AG10803 (cell line): ENCODE measurements around the gene ANKS1A.
"Not testable (repeated sequence)": the region's sequence is repeated elsewhere in the genome, so short reads cannot be mapped to it uniquely, and the experiment has no call there.

Experiments
- DNase-seq: peaks from one replicate; pipeline ENCODE4 v3.0.0; 2010; ENCODE audit warnings: low read depth
- H3K4me3 ChIP-seq: 2 replicates; pipeline ENCODE4 v1.5.1; 2011; ENCODE audit warnings: mild to moderate bottlenecking, low read length, control low read depth
- TF ChIP-seq, protein P1 (sequence below): conservative IDR thresholded peaks from 2 replicates; pipeline ENCODE4 v1.5.1; 2011; ENCODE audit warnings: mild to moderate bottlenecking, low read length, control low read depth, inconsistent platforms

ANKS1A gene

DNA sequence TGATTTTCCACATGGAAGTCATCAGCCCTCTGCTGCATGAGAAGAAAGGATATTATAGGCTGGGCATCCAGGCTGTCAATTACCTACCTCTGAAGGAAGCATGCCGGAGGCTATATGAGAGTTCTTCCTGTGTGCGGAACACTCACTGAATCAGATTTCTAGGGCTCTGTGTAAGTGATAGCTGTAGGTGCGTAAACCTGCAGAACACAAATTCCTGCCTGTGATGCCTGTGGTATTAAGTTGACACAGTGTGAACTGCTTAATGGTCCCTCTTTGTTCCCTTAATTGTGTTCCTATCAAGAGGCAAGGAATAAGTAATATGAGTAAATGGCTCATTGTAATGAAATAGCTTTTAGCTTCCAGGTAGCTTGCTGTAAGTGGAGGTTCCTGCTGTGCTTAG is 103.3 kb downstream of the ANKS1A start:
- TF ChIP-seq, protein P1, sequence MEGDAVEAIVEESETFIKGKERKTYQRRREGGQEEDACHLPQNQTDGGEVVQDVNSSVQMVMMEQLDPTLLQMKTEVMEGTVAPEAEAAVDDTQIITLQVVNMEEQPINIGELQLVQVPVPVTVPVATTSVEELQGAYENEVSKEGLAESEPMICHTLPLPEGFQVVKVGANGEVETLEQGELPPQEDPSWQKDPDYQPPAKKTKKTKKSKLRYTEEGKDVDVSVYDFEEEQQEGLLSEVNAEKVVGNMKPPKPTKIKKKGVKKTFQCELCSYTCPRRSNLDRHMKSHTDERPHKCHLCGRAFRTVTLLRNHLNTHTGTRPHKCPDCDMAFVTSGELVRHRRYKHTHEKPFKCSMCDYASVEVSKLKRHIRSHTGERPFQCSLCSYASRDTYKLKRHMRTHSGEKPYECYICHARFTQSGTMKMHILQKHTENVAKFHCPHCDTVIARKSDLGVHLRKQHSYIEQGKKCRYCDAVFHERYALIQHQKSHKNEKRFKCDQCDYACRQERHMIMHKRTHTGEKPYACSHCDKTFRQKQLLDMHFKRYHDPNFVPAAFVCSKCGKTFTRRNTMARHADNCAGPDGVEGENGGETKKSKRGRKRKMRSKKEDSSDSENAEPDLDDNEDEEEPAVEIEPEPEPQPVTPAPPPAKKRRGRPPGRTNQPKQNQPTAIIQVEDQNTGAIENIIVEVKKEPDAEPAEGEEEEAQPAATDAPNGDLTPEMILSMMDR, result no peak
- DNase-seq, result no peak
- no peak overlapping the region for H3K4me3 ChIP-seq

DNA sequence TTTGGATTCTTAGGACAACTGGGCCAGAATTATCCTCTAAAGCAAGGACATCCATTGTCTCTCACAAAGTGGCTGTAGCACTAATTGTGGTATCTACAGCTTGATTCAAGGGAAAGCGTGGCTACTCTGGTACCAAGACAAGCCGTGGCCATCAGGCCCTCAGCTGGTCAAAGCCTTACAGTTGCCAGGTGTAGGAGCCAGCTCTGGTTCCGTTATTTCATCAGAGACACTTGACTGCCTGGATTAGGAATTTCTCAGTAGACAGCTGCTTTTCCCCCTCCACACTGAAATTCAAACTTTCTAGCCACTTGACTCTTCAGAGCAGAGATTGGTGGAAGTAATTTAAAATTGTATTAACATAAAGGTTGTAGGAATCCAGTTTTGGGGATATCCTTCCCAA is 104.2 kb downstream of the ANKS1A start:
- TF ChIP-seq, protein P1, result no peak
- no peak overlapping the region for H3K4me3 ChIP-seq
- no peak for DNase-seq

DNA sequence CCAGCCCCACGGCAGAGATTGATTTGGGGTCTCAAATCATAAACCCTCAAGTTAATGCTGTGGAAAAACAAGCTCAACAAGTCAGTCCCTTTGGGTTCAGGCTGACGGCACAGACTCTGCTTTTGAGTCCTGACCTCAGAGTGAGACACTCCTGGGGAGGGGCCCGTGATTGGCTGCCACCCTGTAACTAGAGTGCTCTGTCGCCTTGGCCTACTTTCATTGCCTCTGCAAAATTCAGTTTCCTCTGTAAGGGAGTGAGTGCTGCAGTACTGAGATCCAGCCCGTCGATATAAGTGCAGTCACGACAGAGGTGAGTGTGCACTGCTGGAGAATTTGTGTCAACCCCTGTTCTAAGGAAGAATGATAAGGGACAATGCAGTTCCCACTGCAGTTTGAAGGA is 105.6 kb downstream of the ANKS1A start:
- TF ChIP-seq, protein P1, result no peak
- no peak for DNase-seq
- no peak overlapping the region for H3K4me3 ChIP-seq

DNA sequence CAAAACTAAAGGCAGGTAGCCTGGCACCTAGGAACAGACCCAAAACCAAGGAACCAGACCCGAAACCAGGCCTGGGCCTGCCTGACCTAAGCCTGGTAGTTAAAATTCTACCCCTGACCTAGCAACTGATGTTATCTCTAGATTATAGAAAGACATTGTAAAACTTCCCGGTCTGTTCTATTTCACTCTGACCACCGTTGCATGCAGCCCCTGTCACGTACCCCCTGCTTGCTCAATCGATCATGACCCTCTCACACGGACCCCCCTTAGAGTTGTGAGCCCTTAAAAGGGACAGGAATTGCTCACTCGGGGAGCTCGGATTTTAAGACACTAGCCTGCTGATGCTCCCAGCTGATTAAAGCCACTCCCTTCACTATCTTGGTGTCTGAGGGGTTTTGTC is 109.4 kb downstream of the ANKS1A start:
- not testable (repeated sequence) for H3K4me3 ChIP-seq, DNase-seq

DNA sequence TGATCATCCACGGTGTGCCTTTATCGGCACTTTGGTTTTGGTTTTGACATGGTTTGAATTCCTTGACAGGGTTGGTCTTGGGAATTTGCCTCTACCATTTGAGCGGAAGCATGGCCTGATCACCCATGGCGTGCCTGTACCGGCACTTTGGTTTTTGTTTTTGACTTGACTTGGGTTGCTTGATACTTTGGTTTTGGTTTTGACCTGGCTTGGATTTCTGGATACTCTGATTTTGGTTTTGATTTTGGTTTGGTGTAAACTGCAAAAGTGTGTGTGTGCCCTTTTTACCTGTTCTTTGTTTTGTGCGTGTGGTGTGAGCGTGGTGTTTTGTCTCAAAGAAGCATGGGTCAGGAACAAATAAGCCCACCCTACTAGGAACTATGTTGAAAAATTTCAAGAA is 110.1 kb downstream of the ANKS1A start:
- not testable (repeated sequence) for DNase-seq, H3K4me3 ChIP-seq

DNA sequence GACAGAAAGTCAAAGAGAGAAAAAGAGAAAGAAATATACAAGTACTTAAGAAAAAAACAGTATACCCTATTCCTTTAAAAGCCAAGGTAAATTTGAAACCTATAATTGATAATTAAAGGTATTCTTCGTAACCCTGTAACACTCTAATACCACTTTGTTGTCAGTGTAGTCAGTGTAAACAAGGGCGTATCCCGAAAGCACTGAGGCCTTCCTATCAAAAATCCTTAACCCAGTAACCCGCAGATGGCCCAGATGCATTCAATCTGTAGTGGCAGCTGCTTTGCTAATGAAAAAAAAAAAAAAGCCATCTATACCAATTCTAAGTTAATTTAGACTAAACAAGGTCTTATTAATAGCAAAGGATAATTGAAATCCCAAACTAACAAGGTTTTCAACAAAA is 110.9 kb downstream of the ANKS1A start:
- not testable (repeated sequence) for DNase-seq, H3K4me3 ChIP-seq

DNA sequence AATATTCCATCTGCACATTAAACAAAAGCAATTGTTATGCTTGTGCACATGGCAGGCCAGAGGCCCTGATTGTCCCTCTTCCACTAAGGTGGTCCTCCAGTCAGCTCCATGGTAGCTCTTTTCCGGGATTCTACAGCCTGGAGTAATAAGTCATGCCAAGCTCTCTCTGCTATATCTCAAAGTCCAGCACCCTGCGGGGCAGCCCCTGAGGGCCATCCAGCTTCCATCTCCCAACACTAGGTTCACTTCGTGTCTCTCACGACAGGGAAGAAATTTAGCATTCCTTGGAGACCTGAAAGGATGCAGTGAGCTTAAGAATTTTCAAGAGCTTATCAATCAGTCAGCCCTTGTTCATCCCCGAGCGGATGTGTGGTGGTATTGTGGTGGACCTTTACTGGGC is 112.3 kb downstream of the ANKS1A start:
- DNase-seq, H3K4me3 ChIP-seq: not testable (repeated sequence)

DNA sequence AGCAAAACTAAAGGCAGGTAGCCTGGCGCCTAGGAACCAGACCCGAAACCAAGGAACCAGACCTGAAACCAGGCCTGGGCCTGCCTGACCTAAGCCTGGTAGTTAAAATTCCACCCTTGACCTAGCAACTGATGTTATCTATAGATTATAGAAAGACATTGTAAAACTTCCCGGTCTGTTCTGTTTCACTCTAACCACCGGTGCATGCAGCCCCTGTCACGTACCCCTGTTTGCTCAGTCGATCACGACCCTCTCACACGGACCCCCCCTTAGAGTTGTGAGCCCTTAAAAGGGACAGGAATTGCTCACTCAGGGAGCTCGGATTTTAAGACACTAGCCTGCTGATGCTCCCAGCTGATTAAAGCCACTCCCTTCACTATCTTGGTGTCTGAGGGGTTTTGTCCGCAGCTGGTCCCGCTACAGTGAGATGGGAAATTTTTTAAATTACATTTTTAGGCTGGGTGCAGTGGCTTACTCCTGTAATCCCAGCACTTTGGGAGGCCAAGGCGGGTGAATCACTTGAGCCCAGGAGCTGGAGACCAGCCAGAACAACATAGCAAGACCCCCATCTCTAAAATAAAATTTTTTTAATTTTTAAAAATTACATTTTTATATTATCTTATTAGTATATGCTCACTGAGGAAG is 115.0 kb downstream of the ANKS1A start:
- not testable (repeated sequence) for DNase-seq, H3K4me3 ChIP-seq

DNA sequence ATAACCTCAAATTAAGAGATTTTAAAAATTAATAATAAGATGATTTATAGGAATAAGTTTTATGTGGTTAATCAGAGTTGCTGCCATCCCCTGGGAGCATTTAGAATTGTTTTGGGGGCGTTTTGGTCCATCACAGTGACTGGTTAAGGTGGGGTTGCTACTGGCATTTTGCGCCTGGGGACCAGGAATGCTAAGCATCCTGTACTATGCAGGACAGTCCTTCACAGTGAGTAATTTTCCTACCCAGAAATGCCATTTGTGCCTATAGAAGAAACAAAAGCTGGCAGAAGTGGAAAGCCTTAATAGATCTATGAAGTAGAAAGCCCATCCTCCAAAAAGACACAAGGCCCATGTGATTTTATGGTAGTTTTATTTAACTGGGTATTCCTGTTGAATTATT is 118.0 kb downstream of the ANKS1A start:
- no peak for DNase-seq
- TF ChIP-seq, protein P1, result no peak
- H3K4me3 ChIP-seq, result no peak overlapping the region

DNA sequence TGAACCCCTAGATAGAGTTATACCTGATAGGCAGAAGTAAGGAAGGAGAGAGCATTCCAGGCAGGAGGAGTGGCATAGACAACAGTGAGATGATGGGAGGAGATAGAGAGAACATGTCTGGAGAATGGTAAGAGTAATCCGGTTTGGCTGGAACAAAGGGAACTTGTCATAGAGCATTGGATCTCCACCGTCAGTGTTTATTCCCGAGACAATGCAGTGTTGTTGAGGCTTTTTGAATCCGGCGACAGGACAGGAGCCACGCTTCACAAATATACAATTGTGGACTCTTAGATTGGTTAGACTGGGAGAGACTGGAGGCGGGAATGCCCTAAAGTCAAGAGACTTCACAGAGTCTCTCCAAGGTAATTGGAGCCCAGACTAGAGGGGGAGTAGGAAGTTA is 119.8 kb downstream of the ANKS1A start:
- no peak for DNase-seq
- TF ChIP-seq, protein P1, result no peak
- H3K4me3 ChIP-seq, result no peak overlapping the region
